Measurements from ENCODE around the gene DENND2C.

Gene DENND2C

GRCh38 chr1:114671939-114672275 lies 2.1 kb upstream of the DENND2C start:
- DNase-seq = no peak

GRCh38 chr1:114671011-114671938 lies 1.4 kb upstream of the DENND2C start:
- no peak for DNase-seq

- DNase-seq = no peak
These were observed 498 bp upstream of the DENND2C start for GRCh38 chr1:114670083-114671010.

GRCh38 chr1:114668784-114669561 lies 876 bp downstream of the DENND2C start:
- DNase-seq = no peak

- no peak for DNase-seq
These were observed 1.5 kb downstream of the DENND2C start for GRCh38 chr1:114668373-114668772.

- DNase-seq = no peak
These were observed 2.9 kb downstream of the DENND2C start for GRCh38 chr1:114666954-114667353.

GRCh38 chr1:114660238-114660637 lies 9.6 kb downstream of the DENND2C start:
- no peak for DNase-seq

- DNase-seq = no peak
These were observed 18.0 kb downstream of the DENND2C start for GRCh38 chr1:114651893-114652292.

- DNase-seq = no peak
These were observed 21.3 kb downstream of the DENND2C start for GRCh38 chr1:114648503-114648902.

- no peak for DNase-seq
These were observed 28.5 kb downstream of the DENND2C start for GRCh38 chr1:114641377-114641776.

GRCh38 chr1:114638910-114639309 lies 30.9 kb downstream of the DENND2C start:
- no peak for DNase-seq

GRCh38 chr1:114632427-114632826 lies 37.4 kb downstream of the DENND2C start:
- DNase-seq = no peak

- DNase-seq = no peak
These were observed 42.7 kb downstream of the DENND2C start for GRCh38 chr1:114627107-114627506.

- no peak for DNase-seq
These were observed 46.5 kb downstream of the DENND2C start for GRCh38 chr1:114623364-114623763.

GRCh38 chr1:114620419-114620818 lies 49.4 kb downstream of the DENND2C start:
- no peak for DNase-seq

GRCh38 chr1:114618606-114619005 lies 51.2 kb downstream of the DENND2C start:
- no peak for DNase-seq

- DNase-seq = no peak
These were observed 59.2 kb downstream of the DENND2C start for GRCh38 chr1:114610546-114611245.

- DNase-seq = no peak
These were observed 60.0 kb downstream of the DENND2C start for GRCh38 chr1:114609826-114610225.

GRCh38 chr1:114609026-114609425 lies 60.8 kb downstream of the DENND2C start:
- DNase-seq = no peak

- DNase-seq = no peak
These were observed 62.6 kb downstream of the DENND2C start for GRCh38 chr1:114607223-114607622.

GRCh38 chr1:114597949-114598348 lies 71.9 kb downstream of the DENND2C start:
- DNase-seq = no peak

- no peak for DNase-seq
These were observed 74.2 kb downstream of the DENND2C start for GRCh38 chr1:114595602-114596001.
